Liver (tissue), 9 donors: ENCODE results near the gene IQCK. TPM values are rescaled to one million over a fixed set of nuclear protein-coding genes. Genes with fewer than 3 reads are reported as not detected.

Experiments used
- DNase-seq: peaks from one replicate; pipeline ENCODE4 v3.0.0-alpha.2; 2017; ENCODE audit warnings: low spot score
- H3K27ac ChIP-seq, 2 donors: one replicate each; pipeline ENCODE4 v1.7.0; 2013; ENCODE audit warnings: inconsistent platforms in 2 of 2, low read length in 2 of 2, control low read depth in 1 of 2, low read depth in 1 of 2, mild to moderate bottlenecking in 1 of 2
- H3K27me3 ChIP-seq, 4 donors: one replicate each; pipeline versions ENCODE4 v1.6.1 to v1.7.0; 2013; ENCODE audit warnings: low read length in 3 of 4, inconsistent platforms in 1 of 4, mild to moderate bottlenecking in 1 of 4, moderate library complexity in 1 of 4; ENCODE audit not compliant: control insufficient read depth in 4 of 4, insufficient read depth in 4 of 4
- H3K36me3 ChIP-seq, 4 donors: one replicate each; pipeline versions ENCODE4 v1.6.1 to v1.7.0; 2013; ENCODE audit warnings: low read length in 3 of 4, mild to moderate bottlenecking in 3 of 4, low read depth in 1 of 4, moderate library complexity in 1 of 4; ENCODE audit not compliant: control insufficient read depth in 4 of 4, insufficient read depth in 3 of 4
- H3K4me1 ChIP-seq, 4 donors: one replicate each; pipeline versions ENCODE4 v1.6.1 to v1.7.0; 2013; ENCODE audit warnings: low read length in 3 of 4, mild to moderate bottlenecking in 3 of 4, moderate library complexity in 1 of 4; ENCODE audit not compliant: control insufficient read depth in 4 of 4, insufficient read depth in 4 of 4
- H3K4me3 ChIP-seq, 3 donors: one replicate each; pipeline versions ENCODE4 v1.6.1 to v1.7.0; 2013; ENCODE audit warnings: low read length in 3 of 3, control low read depth in 1 of 3, low read depth in 1 of 3, mild to moderate bottlenecking in 1 of 3
- H3K9ac ChIP-seq, 2 donors: one replicate each; pipeline ENCODE4 v1.7.0; 2013; ENCODE audit warnings: low read length in 2 of 2, mild to moderate bottlenecking in 2 of 2, moderate library complexity in 2 of 2, control low read depth in 1 of 2, low read depth in 1 of 2
- H3K9me3 ChIP-seq, 4 donors: one replicate each; pipeline versions ENCODE4 v1.6.1 to v1.7.0; 2013; ENCODE audit warnings: low read length in 3 of 4; ENCODE audit not compliant: control insufficient read depth in 4 of 4
- EGR1 ChIP-seq, 2 donors: IDR thresholded peaks; 2 replicates each; pipeline ENCODE4 v1.6.1; 2016 to 2018; ENCODE audit warnings: antibody characterized with exemption in 2 of 2, low read depth in 2 of 2
- FOXA1 ChIP-seq: IDR thresholded peaks from 2 replicates; pipeline ENCODE4 v1.6.1; 2016; ENCODE audit warnings: antibody characterized with exemption
- FOXA2 ChIP-seq: IDR thresholded peaks from 2 replicates; pipeline ENCODE4 v1.6.1; 2016; ENCODE audit warnings: antibody characterized with exemption
- JUND ChIP-seq, 2 donors: IDR thresholded peaks; 2 replicates each; pipeline ENCODE4 v1.6.1; 2016; ENCODE audit warnings: antibody characterized with exemption in 2 of 2
- SP1 ChIP-seq: IDR thresholded peaks from 2 replicates; pipeline ENCODE4 v1.6.1; 2018; ENCODE audit warnings: antibody characterized with exemption, mild to moderate bottlenecking
- TAF1 ChIP-seq: conservative IDR thresholded peaks from 2 replicates; pipeline ENCODE4 v1.6.1; 2016; ENCODE audit warnings: antibody characterized with exemption, mild to moderate bottlenecking
- YY1 ChIP-seq: IDR thresholded peaks from 2 replicates; pipeline ENCODE4 v1.6.1; 2016; ENCODE audit warnings: antibody characterized with exemption, mild to moderate bottlenecking
- WGBS: extraction: QIAGEN DNeasy Blood & Tissue Kit; methylation state at CpG from one replicate; pipeline ENCODE4 v1.1.7; 2013; 5-methylcytosine and 5-hydroxymethylcytosine counted together
- polyA plus RNA-seq, 2 donors: library from polyadenylated mRNA; stranded (reverse) in 1 of 2; unstranded in 1 of 2; fragments of 200-250 nt in 1 of 2; fragments of >200 nt in 1 of 2; fragmentation: Nextera tagmentation in 1 of 2; extraction: Ambion mirVana in 1 of 2; gene quantifications; one replicate each; pipeline versions ENCODE4 v1.2.1 to v1.2.3, GENCODE V29; 2013 to 2015
- total RNA-seq, 2 donors: library from RNA; depleted of rRNA; stranded (reverse); fragments of >200 nt; gene quantifications; one replicate each; pipeline ENCODE4 v1.2.3, GENCODE V29; 2014
- TF ChIP-seq, protein P1 (sequence below): IDR thresholded peaks from 2 replicates; pipeline ENCODE4 v1.6.1; 2016; ENCODE audit warnings: antibody characterized with exemption, mild to moderate bottlenecking
- TF ChIP-seq, protein P2 (sequence below): IDR thresholded peaks from 2 replicates; pipeline ENCODE4 v1.6.1; 2016; ENCODE audit warnings: antibody characterized with exemption
- donor health status: healthy.
- donor health status: healthy.
- donor health status: healthy.
- donor health status: healthy.
- donor health status: healthy.

The IQCK gene
- total and polyA plus RNA-seq, 4 donors = 2.1 to 4.4 (median 2.9) TPM

DNA sequence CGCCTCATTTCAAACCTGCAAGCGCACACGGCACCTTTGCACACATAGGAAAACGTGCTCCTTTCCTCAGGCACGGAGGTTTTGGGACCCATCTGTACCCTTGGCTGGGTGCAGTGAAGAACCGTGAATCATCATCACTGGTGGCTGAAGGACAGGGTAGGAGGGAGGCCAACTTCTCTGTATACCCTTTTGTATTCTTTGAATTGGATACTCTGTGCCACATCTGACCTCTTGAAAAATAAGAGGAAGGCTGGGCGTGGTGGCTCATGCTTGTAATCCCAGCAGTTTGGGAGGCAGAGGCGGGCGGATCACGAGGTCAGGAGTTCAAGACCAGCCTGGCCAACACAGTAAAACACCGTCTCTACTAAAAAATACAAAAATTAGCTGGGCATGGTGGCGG is 154.9 kb downstream of the IQCK start (continued):
- TF ChIP-seq, protein P1, sequence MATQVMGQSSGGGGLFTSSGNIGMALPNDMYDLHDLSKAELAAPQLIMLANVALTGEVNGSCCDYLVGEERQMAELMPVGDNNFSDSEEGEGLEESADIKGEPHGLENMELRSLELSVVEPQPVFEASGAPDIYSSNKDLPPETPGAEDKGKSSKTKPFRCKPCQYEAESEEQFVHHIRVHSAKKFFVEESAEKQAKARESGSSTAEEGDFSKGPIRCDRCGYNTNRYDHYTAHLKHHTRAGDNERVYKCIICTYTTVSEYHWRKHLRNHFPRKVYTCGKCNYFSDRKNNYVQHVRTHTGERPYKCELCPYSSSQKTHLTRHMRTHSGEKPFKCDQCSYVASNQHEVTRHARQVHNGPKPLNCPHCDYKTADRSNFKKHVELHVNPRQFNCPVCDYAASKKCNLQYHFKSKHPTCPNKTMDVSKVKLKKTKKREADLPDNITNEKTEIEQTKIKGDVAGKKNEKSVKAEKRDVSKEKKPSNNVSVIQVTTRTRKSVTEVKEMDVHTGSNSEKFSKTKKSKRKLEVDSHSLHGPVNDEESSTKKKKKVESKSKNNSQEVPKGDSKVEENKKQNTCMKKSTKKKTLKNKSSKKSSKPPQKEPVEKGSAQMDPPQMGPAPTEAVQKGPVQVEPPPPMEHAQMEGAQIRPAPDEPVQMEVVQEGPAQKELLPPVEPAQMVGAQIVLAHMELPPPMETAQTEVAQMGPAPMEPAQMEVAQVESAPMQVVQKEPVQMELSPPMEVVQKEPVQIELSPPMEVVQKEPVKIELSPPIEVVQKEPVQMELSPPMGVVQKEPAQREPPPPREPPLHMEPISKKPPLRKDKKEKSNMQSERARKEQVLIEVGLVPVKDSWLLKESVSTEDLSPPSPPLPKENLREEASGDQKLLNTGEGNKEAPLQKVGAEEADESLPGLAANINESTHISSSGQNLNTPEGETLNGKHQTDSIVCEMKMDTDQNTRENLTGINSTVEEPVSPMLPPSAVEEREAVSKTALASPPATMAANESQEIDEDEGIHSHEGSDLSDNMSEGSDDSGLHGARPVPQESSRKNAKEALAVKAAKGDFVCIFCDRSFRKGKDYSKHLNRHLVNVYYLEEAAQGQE = no peak
- no peak for TF ChIP-seq EGR1 (IDR thresholded peaks at IDR 0.05; ENCODE audit: low read depth in 2 of 2)

- Histone ChIP-seq H3K27ac (no peak overlapping the region), H3K4me1 (no peaks in the 10 kb centered on the region), H3K9ac (no peak overlapping the region), H3K9me3 (no peaks in the 10 kb centered on the region), H3K4me3 (no peak overlapping the region), H3K27me3 (no peaks in the 10 kb centered on the region), H3K36me3 (no peaks in the 10 kb centered on the region)
- TF ChIP-seq JUND (IDR thresholded peaks at IDR 0.05) = no peak
- TF ChIP-seq YY1 = no peak
- TF ChIP-seq, protein P1 = no peak
- TF ChIP-seq SP1 = no peak
- no peak for TF ChIP-seq TAF1
- TF ChIP-seq FOXA1 = no peak
- no peak for TF ChIP-seq EGR1 (IDR thresholded peaks at IDR 0.05; ENCODE audit: low read depth in 2 of 2)
- TF ChIP-seq, protein P2, sequence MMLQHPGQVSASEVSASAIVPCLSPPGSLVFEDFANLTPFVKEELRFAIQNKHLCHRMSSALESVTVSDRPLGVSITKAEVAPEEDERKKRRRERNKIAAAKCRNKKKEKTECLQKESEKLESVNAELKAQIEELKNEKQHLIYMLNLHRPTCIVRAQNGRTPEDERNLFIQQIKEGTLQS = no peak
- WGBS = 78% methylated on average over 8 of the region's 8 CpGs
- no peak for DNase-seq
Measured at GRCh38 chr16:19874026-19874425, 156.0 kb downstream of the IQCK start.

DNA sequence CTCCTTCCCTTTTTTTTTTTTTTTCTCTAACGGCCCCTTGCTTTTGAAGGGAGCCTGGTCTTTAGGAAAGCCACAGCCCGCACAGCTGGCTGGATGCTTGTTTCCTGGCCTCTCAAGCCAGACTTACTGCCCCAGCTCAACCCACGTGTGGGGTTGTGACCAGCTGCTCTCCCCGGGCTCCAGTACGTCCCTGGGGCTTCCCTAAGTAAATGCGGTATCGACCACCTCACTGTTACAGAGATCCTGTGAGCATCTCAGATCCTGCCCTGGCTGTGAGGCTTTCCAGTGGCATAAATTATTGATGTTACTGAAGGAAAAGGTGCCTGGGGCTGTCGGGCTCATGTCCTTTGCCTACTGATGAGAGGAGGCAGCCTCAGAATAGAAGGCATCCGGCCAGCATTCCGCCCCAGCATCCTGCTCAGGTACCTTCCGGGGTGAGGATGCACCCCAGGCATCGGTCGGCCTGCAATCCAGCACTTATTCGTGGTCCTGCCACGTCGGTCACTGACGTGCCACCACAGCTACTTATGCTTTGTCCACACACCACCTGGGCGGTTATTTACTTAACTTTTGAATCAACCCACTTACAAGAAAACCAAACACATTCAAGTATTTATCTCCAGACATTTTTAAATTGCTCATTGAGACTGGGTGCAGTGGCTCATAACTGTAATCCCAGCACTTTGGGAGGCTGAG is 156.9 kb downstream of the IQCK start:
- no peak for DNase-seq
- WGBS = 81% methylated on average over 18 of the region's 18 CpGs
- Histone ChIP-seq H3K27me3 (no peaks in the 10 kb centered on the region), H3K4me3 (no peak overlapping the region), H3K9me3 (no peaks in the 10 kb centered on the region), H3K27ac (no peak overlapping the region), H3K9ac (no peak overlapping the region), H3K36me3 (no peaks in the 10 kb centered on the region), H3K4me1 (no peaks in the 10 kb centered on the region)
- TF ChIP-seq FOXA2 = no peak
